Cardiac muscle cell (in vitro differentiated cells and primary cell): Measurements from ENCODE around the gene MB. TPM values are rescaled to one million over a fixed set of nuclear protein-coding genes. Genes with fewer than 3 reads are reported as not detected.

Experiments used
- DNase-seq, 2 donors: peaks; one replicate each; pipeline versions ENCODE4 v3.0.0 to v3.0.0-alpha.2; 2010 to 2017; ENCODE audit warnings: low read depth in 1 of 2, low spot score in 1 of 2
- H3K27ac ChIP-seq: fragments of 200-600 bp; sonication (generic); 2 replicates; pipeline ENCODE4 v1.5.1; 2016
- H3K27me3 ChIP-seq: fragments of 200-600 bp; sonication (generic); 2 replicates; pipeline ENCODE4 v1.6.0; 2016; ENCODE audit warnings: control low read depth
- H3K36me3 ChIP-seq: fragments of 200-600 bp; sonication (generic); 2 replicates; pipeline ENCODE4 v1.5.1; 2016; ENCODE audit warnings: control low read depth
- H3K4me1 ChIP-seq: fragments of 200-600 bp; sonication (generic); 2 replicates; pipeline ENCODE4 v1.8.1; 2017; ENCODE audit warnings: low read depth, mild to moderate bottlenecking, mixed run types
- H3K4me3 ChIP-seq: fragments of 200-600 bp; sonication (generic); 2 replicates; pipeline ENCODE4 v1.5.1; 2016; ENCODE audit warnings: mild to moderate bottlenecking
- H3K9me3 ChIP-seq: fragments of 200-600 bp; sonication (generic); 2 replicates; pipeline ENCODE4 v1.5.1; 2017; ENCODE audit warnings: low read depth, mild to moderate bottlenecking, control low read depth
- CTCF ChIP-seq: IDR thresholded peaks from 2 replicates; pipeline ENCODE4 v1.5.1; 2012; ENCODE audit warnings: low read depth, mild to moderate bottlenecking, low read length
- polyA plus RNA-seq: library from polyadenylated mRNA; unstranded; fragments of >200 nt; fragmentation: Nextera tagmentation; extraction: Ambion mirVana; gene quantifications from 2 replicates; pipeline ENCODE4 v1.2.1, GENCODE V29; 2016
- total RNA-seq: library from RNA; depleted of rRNA; stranded (reverse); fragments of >200 nt; gene quantifications from 2 replicates; pipeline ENCODE4 v1.2.3, GENCODE V29; 2016

MB gene
- total and polyA plus RNA-seq, 2 experiments from 2014 or later, result 829 to 1,065 TPM

GRCh38 chr22:35568751-35569739 lies 48.1 kb downstream of the MB start:
- H3K27ac ChIP-seq, result no peak overlapping the region
- H3K36me3 ChIP-seq, result no peaks in the 10 kb centered on the region
- no peaks in the 10 kb centered on the region for H3K9me3 ChIP-seq
- H3K4me1 ChIP-seq, result peaks cover 7% of the 10 kb centered on the region
- H3K27me3 ChIP-seq, result no peaks in the 10 kb centered on the region
- no peak for TF ChIP-seq CTCF
- H3K4me3 ChIP-seq, result no peak overlapping the region
- no peak for DNase-seq

GRCh38 chr22:35567351-35568141 lies 49.6 kb downstream of the MB start:
- TF ChIP-seq CTCF, result no peak
- Histone ChIP-seq H3K27me3 (no peaks in the 10 kb centered on the region), H3K4me3 (no peak overlapping the region), H3K9me3 (no peaks in the 10 kb centered on the region), H3K4me1 (peaks cover 7% of the 10 kb centered on the region), H3K27ac (no peak overlapping the region), H3K36me3 (no peaks in the 10 kb centered on the region)
- peak in 1 of 2 donors; percentile 38 for DNase-seq

- H3K4me3 ChIP-seq, result no peak overlapping the region
- DNase-seq, result peak in 1 of 2 donors; percentile 42
- peaks cover 7% of the 10 kb centered on the region for H3K4me1 ChIP-seq
- no peaks in the 10 kb centered on the region for H3K36me3 ChIP-seq
- TF ChIP-seq CTCF, result no peak
- H3K27me3 ChIP-seq, result no peaks in the 10 kb centered on the region
- H3K9me3 ChIP-seq, result no peaks in the 10 kb centered on the region
- H3K27ac ChIP-seq, result no peak overlapping the region
Observed at GRCh38 chr22:35564975-35565867, 51.9 kb downstream of the MB start.

GRCh38 chr22:35563211-35563610 lies 53.9 kb downstream of the MB start:
- Histone ChIP-seq H3K9me3 (no peaks in the 10 kb centered on the region), H3K4me3 (no peak overlapping the region), H3K27ac (no peak overlapping the region), H3K4me1 (no peaks in the 10 kb centered on the region), H3K36me3 (no peaks in the 10 kb centered on the region), H3K27me3 (no peaks in the 10 kb centered on the region)
- no peak for DNase-seq
- no peak for TF ChIP-seq CTCF
